HUES6 (cell line): ENCODE measurements around the gene C16orf46.
A peak's percentile ranks its signal among the peaks of the same experiment; 100 is the strongest.

Source experiments
- H3K27ac ChIP-seq: 2 replicates; pipeline ENCODE4 v1.7.0; 2013; ENCODE audit warnings: low read depth, mild to moderate bottlenecking, low read length, inconsistent platforms
- H3K27me3 ChIP-seq: 2 replicates; pipeline ENCODE4 v1.6.1; 2013; ENCODE audit warnings: low read length; ENCODE audit not compliant: control insufficient read depth, insufficient read depth
- H3K36me3 ChIP-seq: 2 replicates; pipeline ENCODE4 v1.6.1; 2013; ENCODE audit warnings: low read length; ENCODE audit not compliant: control insufficient read depth, insufficient read depth
- H3K4me1 ChIP-seq: 2 replicates; pipeline ENCODE4 v1.6.1; 2013; ENCODE audit warnings: low read length; ENCODE audit not compliant: control insufficient read depth, insufficient read depth
- H3K4me3 ChIP-seq: 2 replicates; pipeline ENCODE4 v1.5.1; 2013; ENCODE audit warnings: low read depth, low read length
- H3K9ac ChIP-seq: one replicate; pipeline ENCODE4 v1.6.1; 2013; ENCODE audit warnings: mild to moderate bottlenecking, low read length
- H3K9me3 ChIP-seq: 2 replicates; pipeline ENCODE4 v1.6.1; 2013; ENCODE audit warnings: low read depth, low read length; ENCODE audit not compliant: control insufficient read depth, insufficient read depth

C16orf46 gene

DNA sequence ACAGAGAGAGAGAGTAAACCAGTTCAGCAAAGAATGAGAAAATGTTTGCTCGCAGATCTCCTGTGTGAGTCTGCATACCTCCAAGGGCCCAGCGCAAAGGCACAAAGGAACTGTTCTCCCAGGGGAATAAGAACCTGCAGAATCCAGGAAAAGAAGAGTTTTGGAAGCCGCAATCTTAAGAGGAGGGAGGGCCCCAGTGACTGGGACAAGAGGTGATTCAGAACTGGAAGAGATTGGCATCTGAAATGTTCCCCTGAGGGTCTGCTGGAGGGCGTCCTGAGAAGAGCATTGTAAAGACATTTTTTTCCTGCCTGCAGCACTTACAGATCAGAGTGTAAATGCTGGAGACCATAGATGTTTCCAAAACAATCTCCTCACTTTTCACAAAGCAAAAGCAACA, 35.3 kb downstream of the C16orf46 start:
- Histone ChIP-seq H3K27ac (no peak overlapping the region), H3K9me3 (no peaks in the 10 kb centered on the region), H3K36me3 (peaks cover 76% of the 10 kb centered on the region), H3K4me3 (no peak overlapping the region), H3K9ac (no peak overlapping the region), H3K4me1 (peaks cover 7% of the 10 kb centered on the region), H3K27me3 (no peaks in the 10 kb centered on the region)

DNA sequence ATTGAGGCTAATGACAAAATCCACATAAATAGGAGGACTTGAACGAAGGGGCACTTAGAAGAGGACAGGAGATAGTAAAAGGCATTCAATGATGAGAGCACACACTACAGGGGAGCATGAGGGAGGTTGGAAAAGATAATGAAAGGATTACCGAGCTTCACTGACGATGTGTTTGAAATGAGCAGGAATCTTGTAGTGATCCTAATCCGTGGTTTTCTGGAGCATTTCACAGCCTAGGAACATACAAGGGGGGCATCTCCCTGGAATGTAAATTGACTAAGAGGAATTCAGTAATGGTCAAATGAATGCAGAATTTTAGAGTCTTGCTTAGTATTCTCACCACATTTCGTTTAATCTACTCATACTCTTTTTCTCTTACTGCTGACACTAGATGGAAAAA, 36.2 kb downstream of the C16orf46 start:
- H3K36me3 ChIP-seq: peaks cover 76% of the 10 kb centered on the region
- H3K9me3 ChIP-seq: no peaks in the 10 kb centered on the region
- no peak overlapping the region for H3K9ac ChIP-seq
- H3K27me3 ChIP-seq: no peaks in the 10 kb centered on the region
- peaks cover 9% of the 10 kb centered on the region for H3K4me1 ChIP-seq
- H3K4me3 ChIP-seq: no peak overlapping the region
- H3K27ac ChIP-seq: no peak overlapping the region

DNA sequence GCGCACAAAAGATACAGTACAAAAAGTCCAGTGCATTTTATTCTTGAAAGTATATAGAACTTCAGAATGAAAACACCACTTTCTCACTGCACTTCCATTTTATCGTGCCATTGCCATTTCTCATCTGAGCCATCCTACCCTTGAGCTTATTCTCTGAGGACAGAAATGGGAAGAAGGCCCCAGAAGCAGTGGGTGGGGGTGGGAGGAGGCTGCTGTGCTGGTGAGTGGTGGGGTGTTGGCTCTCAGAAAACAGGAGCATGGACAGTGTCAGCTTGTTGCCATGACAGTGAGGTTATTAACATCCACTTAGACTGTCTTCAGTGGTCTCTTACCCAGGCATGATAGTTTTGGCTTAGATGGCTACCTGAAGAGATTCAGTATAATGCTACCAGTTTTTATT, 36.9 kb downstream of the C16orf46 start:
- Histone ChIP-seq H3K27me3 (no peaks in the 10 kb centered on the region), H3K4me3 (no peak overlapping the region), H3K9me3 (no peaks in the 10 kb centered on the region), H3K36me3 (peaks cover 68% of the 10 kb centered on the region), H3K27ac (no peak overlapping the region), H3K4me1 (peaks cover 9% of the 10 kb centered on the region), H3K9ac (no peak overlapping the region)

DNA sequence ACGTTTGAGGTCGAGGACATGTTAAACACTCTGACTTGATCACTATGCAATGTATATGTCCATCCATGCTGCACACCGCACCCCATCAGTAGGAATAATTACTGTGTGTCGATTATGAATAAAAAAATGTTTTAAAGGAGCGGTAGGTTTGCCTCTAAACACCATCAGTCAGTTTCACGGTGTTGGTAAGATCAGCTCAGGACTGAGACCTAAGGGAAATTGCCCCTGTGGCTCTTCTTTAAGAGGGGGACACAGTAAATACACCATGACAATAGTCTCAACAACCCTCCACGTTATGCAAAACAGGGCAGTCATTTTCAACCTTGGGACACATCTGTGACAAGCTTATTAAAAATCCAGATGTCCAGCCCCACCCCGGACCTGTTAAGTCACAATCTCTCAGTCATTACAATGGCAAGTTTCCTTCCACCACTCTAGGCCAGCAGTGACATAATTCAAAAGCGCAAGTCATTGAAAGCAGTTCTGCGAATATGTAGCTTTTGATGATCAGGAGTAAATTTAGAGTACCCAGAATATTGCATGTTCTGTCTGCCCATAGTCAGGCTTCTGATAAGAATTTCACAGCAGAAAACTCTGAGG, 40.2 kb downstream of the C16orf46 start:
- H3K4me1 ChIP-seq: peaks cover 9% of the 10 kb centered on the region
- peak overlapping the region; percentile 76 for H3K4me3 ChIP-seq
- peaks cover 42% of the 10 kb centered on the region for H3K36me3 ChIP-seq
- H3K9me3 ChIP-seq: peaks cover 6% of the 10 kb centered on the region
- peak overlapping the region; percentile 87 for H3K9ac ChIP-seq
- H3K27me3 ChIP-seq: no peaks in the 10 kb centered on the region
- H3K27ac ChIP-seq: no peak overlapping the region

DNA sequence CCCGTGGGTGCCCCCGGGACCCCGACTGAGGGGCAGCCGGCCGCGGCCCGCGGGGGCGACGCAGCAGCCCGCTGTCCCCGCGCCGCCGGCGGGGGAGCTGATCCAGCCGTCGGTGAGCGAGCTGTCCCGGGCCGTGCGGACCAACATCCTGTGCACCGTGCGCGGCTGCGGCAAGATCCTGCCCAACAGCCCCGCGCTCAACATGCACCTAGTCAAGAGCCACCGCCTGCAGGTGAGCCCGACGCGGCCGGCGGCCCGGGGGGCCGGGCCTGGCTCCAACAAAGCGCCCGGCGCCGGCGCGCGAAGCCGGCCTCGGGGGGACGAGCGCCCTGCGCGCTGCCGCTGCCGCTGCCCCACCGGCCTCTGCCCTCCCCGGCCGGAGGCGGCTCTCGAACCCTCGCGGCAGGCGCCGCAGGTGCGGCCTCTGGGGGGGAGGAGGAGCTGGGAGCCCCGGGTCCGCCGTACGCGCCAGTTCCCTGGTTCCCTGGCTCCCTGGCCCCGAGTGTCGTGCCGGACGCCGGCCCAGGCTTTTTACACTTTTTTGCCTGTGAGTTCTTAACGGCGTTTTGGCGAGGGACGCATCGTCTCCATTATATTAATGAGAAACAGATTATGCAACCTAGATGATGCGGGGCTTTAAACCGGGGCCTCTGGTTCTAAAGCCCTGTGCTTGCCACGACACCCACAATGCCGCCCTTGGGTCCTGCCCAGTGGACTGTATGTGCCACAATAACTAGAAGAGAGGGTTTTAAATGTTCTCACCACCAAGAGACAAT, 40.9 kb downstream of the C16orf46 start:
- Histone ChIP-seq H3K9me3 (peaks cover 6% of the 10 kb centered on the region), H3K9ac (peak overlapping the region; percentile 87), H3K4me1 (peaks cover 9% of the 10 kb centered on the region), H3K36me3 (peaks cover 35% of the 10 kb centered on the region), H3K4me3 (peak overlapping the region; percentile 76), H3K27ac (no peak overlapping the region), H3K27me3 (no peaks in the 10 kb centered on the region)

DNA sequence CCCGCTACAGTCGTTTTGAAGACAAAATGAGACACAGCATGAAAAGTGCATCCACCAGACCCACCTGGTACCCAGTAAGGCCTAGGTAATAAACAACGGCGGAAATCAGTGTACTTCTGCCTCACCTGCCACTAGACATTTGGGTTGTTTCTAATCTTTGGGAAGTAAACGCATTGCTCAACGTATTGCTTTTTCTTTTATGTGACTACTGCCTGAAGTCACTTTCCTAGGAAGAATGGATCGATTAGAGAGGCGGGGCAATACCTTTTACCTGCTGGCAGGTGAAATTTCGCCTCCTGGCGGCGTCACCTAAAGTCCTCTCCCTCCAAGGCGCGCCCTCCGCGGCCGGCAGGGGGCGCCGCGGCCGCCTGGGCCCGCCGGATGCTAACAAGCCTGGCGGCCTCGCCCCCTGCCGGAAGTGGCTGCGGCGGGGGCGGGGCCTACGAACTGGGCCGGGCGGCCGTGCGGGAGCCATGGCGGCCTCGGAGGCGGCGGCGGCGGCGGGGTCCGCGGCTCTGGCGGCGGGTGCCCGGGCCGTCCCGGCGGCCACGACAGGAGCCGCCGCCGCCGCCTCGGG, 41.6 kb downstream of the C16orf46 start, which contains the start of gene ATMIN:
Gene ATMIN (plus strand): TSS at position 445 of the 577 bp plus-strand sequence. CDS start 29 bp downstream, at position 474.
- Histone ChIP-seq H3K4me3 (peak within 1 kb of the TSS; percentile 76), H3K4me1 (peaks cover 9% of the 10 kb centered on the region), H3K9me3 (peaks cover 6% of the 10 kb centered on the region), H3K36me3 (peaks cover 28% of the 10 kb centered on the region), H3K9ac (peak within 1 kb of the TSS; percentile 87), H3K27me3 (no peaks in the 10 kb centered on the region), H3K27ac (no peak within 1 kb of the TSS)

DNA sequence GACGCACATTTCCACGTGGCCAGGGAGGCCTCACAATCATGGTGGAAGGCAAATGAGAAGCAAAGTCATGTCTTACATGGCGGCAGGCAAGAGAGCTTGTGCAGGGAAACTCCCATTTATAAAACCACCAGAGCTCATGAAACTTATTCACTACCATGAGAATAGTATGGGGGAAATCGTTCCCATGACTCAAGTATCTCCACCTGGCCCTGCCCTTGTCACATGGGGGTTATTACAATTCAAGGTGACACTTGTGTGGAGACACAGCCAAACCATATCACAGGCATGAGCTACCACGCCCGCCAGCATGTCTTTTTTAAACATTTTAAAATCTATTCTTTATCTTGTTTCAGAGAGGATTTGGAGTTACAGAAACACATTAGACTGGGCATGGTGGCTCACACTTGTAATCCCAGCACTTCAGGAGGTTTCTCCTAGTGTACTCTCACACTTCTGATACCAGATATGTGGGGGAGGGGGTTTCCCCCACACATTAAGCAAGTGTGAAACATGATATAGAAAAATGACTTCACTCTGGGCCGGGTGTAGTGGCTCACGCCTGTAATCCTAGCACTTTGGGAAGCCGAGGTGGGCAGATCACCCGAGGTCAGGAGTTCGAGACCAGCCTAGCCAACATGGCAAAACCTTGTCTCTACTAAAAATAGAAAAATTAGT, 47.0 kb downstream of the C16orf46 start:
- peaks cover 6% of the 10 kb centered on the region for H3K9me3 ChIP-seq
- no peak overlapping the region for H3K9ac ChIP-seq
- H3K36me3 ChIP-seq: peaks cover 51% of the 10 kb centered on the region
- no peaks in the 10 kb centered on the region for H3K4me1 ChIP-seq
- no peak overlapping the region for H3K4me3 ChIP-seq
- H3K27ac ChIP-seq: no peak overlapping the region
- no peaks in the 10 kb centered on the region for H3K27me3 ChIP-seq

DNA sequence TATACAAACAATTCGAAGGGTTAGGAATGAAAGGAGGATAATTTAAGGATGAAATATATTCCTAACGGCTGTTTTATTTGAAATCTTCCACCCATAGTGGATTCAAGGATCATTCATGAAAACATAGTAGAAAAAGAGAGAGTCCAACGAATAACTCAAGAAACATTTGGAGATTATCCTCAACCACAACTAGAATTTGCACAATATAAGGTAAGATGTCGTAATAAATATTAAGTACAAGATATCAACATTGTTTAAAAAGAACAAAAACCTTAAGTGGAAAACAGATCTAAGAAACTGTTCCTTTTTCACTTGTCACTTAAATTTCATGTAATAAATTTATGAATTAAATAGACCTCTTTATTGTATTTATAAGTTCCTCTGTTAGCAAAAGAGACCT, 50.6 kb downstream of the C16orf46 start:
- Histone ChIP-seq H3K27me3 (no peaks in the 10 kb centered on the region), H3K9ac (no peak overlapping the region), H3K9me3 (no peaks in the 10 kb centered on the region), H3K4me1 (no peaks in the 10 kb centered on the region), H3K36me3 (peaks cover 80% of the 10 kb centered on the region), H3K4me3 (no peak overlapping the region), H3K27ac (no peak overlapping the region)

DNA sequence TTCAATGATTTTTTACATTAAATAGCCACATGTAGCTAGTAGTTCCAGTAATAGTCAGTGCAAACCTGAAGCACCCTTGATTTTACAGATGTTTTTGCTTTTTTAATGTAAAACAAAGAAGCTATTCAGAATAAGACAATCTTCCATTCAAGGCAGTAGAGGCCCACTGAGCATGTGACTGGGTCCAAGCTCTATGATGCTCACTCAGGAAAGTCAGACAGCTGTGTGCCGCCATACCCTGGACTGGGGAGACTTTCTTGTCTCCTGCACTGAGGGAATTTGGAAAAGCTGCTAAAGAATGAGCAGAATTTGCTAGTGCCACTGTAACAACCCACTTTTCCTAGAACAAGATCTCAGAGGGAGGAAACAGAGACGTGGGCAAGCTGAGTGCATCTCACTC, 58.5 kb downstream of the C16orf46 start:
- Histone ChIP-seq H3K4me3 (no peak overlapping the region), H3K36me3 (peaks cover 100% of the 10 kb centered on the region), H3K27ac (no peak overlapping the region), H3K4me1 (no peaks in the 10 kb centered on the region), H3K27me3 (no peaks in the 10 kb centered on the region), H3K9me3 (no peaks in the 10 kb centered on the region), H3K9ac (no peak overlapping the region)

DNA sequence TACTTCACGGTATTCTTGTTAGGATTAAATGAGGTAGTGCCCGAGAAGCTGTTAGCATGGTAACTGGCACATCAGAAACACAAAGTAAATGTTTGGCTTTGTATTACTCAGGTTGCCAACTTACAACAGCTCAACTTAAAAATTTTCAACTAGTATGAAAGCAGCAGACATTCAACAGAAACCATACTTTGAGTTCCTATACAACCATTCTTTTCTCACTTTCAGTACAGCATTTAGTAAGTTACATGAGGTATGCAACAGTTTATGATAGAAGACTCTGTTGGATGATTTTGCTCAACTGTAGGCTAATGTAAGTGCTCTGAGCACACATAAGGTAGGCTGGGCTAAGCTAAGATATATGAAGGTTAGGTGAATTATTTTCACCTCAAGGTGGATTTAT, 62.4 kb downstream of the C16orf46 start:
- Histone ChIP-seq H3K4me1 (no peaks in the 10 kb centered on the region), H3K9ac (no peak overlapping the region), H3K27ac (no peak overlapping the region), H3K9me3 (no peaks in the 10 kb centered on the region), H3K4me3 (no peak overlapping the region), H3K27me3 (no peaks in the 10 kb centered on the region), H3K36me3 (peaks cover 90% of the 10 kb centered on the region)

DNA sequence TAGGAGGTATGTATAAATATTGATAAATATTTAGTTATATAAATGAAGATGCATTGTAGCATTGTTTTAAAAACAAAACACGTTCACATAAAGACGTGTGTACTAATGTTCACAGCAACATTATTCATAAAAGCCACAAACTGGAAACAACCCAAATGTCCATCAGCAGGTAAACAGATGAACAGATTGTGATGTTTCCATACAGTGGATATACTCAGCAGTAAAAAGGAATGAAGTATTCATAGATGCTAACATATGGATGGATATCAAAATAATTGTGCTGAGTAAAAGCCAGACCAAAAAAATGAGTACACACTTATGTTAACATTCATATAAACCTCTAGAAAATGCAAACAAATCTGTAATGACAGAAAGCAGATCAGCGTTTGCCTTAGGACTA, 64.1 kb downstream of the C16orf46 start:
- peaks cover 78% of the 10 kb centered on the region for H3K36me3 ChIP-seq

More for the DNA sequence above, 64.1 kb downstream of the C16orf46 start:
- no peak overlapping the region for H3K4me3 ChIP-seq
- H3K27me3 ChIP-seq: no peaks in the 10 kb centered on the region
- no peaks in the 10 kb centered on the region for H3K4me1 ChIP-seq
- H3K9ac ChIP-seq: no peak overlapping the region
- H3K9me3 ChIP-seq: no peaks in the 10 kb centered on the region
- no peak overlapping the region for H3K27ac ChIP-seq
